Measurements from ENCODE around the gene SLC9A1. TPM values are rescaled to one million over a fixed set of nuclear protein-coding genes. Genes with fewer than 3 reads are reported as not detected.

The SLC9A1 gene
- total RNA-seq, 4 donors from 2014 or later: 18.1 to 28.1 (median 25.2) TPM

GRCh38 chr1:27133158-27133557, 21.8 kb downstream of the SLC9A1 start:
- H3K9me3 ChIP-seq: no peaks in the 10 kb centered on the region
- H3K36me3 ChIP-seq: no peaks in the 10 kb centered on the region
- no peak overlapping the region for H3K4me3 ChIP-seq
- H3K4me1 ChIP-seq: peaks cover 41% of the 10 kb centered on the region
- no peaks in the 10 kb centered on the region for H3K27me3 ChIP-seq
- TF ChIP-seq POLR2AphosphoS5 (IDR thresholded peaks at IDR 0.05) (no peak), CTCF (IDR thresholded peaks at IDR 0.05) (no peak), EP300 (IDR thresholded peaks at IDR 0.05) (no peak), POLR2A (IDR thresholded peaks at IDR 0.05) (no peak)
- 91% methylated on average over 5 of the region's 5 CpGs for WGBS
- DNase-seq (ENCODE audit: low spot score in 2 of 2): no peak
- no peak overlapping the region for H3K27ac ChIP-seq

- DNase-seq (ENCODE audit: low spot score in 2 of 2): no peak
- Histone ChIP-seq H3K9me3 (no peaks in the 10 kb centered on the region), H3K27ac (no peak overlapping the region), H3K36me3 (no peaks in the 10 kb centered on the region), H3K4me3 (no peak overlapping the region), H3K27me3 (no peaks in the 10 kb centered on the region), H3K4me1 (peaks cover 36% of the 10 kb centered on the region)
- TF ChIP-seq CTCF (IDR thresholded peaks at IDR 0.05) (no peak), POLR2AphosphoS5 (IDR thresholded peaks at IDR 0.05) (no peak), POLR2A (IDR thresholded peaks at IDR 0.05) (no peak), EP300 (IDR thresholded peaks at IDR 0.05) (no peak)
- 67% methylated on average over 7 of the region's 7 CpGs for WGBS
Measured at GRCh38 chr1:27132624-27133023, 22.3 kb downstream of the SLC9A1 start.

- Histone ChIP-seq H3K27me3 (no peaks in the 10 kb centered on the region), H3K36me3 (no peaks in the 10 kb centered on the region), H3K4me3 (no peak overlapping the region), H3K4me1 (peaks cover 31% of the 10 kb centered on the region), H3K9me3 (no peaks in the 10 kb centered on the region), H3K27ac (no peak overlapping the region)
- TF ChIP-seq POLR2AphosphoS5 (IDR thresholded peaks at IDR 0.05) (no peak), POLR2A (IDR thresholded peaks at IDR 0.05) (no peak), EP300 (IDR thresholded peaks at IDR 0.05) (no peak), CTCF (IDR thresholded peaks at IDR 0.05) (no peak)
- 79% methylated on average over 4 of the region's 4 CpGs for WGBS
- DNase-seq (ENCODE audit: low spot score in 2 of 2): no peak
Measured at GRCh38 chr1:27132147-27132546, 22.8 kb downstream of the SLC9A1 start.

- H3K27me3 ChIP-seq: no peaks in the 10 kb centered on the region
- no peaks in the 10 kb centered on the region for H3K9me3 ChIP-seq
- no peak overlapping the region for H3K4me3 ChIP-seq
- peak overlapping the region; percentile 2 for H3K27ac ChIP-seq
- H3K4me1 ChIP-seq: peaks cover 17% of the 10 kb centered on the region
- WGBS: 67% methylated on average over 1 of the region's 3 CpGs
- TF ChIP-seq CTCF (IDR thresholded peaks at IDR 0.05): no peak
- no peak for TF ChIP-seq POLR2AphosphoS5 (IDR thresholded peaks at IDR 0.05)
- no peak for TF ChIP-seq EP300 (IDR thresholded peaks at IDR 0.05)
- no peak for TF ChIP-seq POLR2A (IDR thresholded peaks at IDR 0.05)
- H3K36me3 ChIP-seq: no peaks in the 10 kb centered on the region
- no peak for DNase-seq (ENCODE audit: low spot score in 2 of 2)
Measured at GRCh38 chr1:27130798-27131197, 24.1 kb downstream of the SLC9A1 start.

GRCh38 chr1:27129225-27129624, 25.7 kb downstream of the SLC9A1 start:
- DNase-seq (ENCODE audit: low spot score in 2 of 2): no peak
- 64% methylated on average over 1 of the region's 3 CpGs for WGBS
- Histone ChIP-seq H3K4me3 (no peak overlapping the region), H3K36me3 (no peaks in the 10 kb centered on the region), H3K27me3 (no peaks in the 10 kb centered on the region), H3K9me3 (no peaks in the 10 kb centered on the region), H3K27ac (no peak overlapping the region), H3K4me1 (peaks cover 12% of the 10 kb centered on the region)
- TF ChIP-seq EP300 (IDR thresholded peaks at IDR 0.05): no peak
- no peak for TF ChIP-seq POLR2AphosphoS5 (IDR thresholded peaks at IDR 0.05)
- TF ChIP-seq POLR2A (IDR thresholded peaks at IDR 0.05): no peak
- no peak for TF ChIP-seq CTCF (IDR thresholded peaks at IDR 0.05)
